CD4-positive, alpha-beta T cell treated with Interleukin-15 for 1 hour (primary cell): ENCODE results near the gene GRM3.

Experiments
- DNase-seq: peaks from one replicate; pipeline ENCODE4 v3.0.0-alpha.2; 2020

The GRM3 gene

DNA sequence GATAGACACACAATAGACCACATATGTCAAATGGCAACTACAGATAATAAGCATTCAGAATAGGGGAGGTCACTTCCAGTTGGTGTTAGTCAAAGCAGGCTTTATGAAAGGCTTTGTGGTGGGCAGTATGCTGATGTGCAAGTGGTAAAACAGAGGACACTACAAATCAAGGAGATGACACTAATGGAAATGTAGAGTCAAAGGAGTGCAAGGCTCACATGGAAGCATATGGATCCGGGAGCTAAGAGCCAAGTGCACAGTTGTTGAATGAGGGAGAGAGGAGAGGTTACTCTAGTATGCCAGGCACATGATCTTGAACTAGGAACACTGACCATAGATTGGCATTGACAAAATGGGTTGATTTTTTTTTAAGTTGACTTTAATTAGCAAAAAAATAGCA is 62.7 kb downstream of the GRM3 start:
- no peak for DNase-seq

DNA sequence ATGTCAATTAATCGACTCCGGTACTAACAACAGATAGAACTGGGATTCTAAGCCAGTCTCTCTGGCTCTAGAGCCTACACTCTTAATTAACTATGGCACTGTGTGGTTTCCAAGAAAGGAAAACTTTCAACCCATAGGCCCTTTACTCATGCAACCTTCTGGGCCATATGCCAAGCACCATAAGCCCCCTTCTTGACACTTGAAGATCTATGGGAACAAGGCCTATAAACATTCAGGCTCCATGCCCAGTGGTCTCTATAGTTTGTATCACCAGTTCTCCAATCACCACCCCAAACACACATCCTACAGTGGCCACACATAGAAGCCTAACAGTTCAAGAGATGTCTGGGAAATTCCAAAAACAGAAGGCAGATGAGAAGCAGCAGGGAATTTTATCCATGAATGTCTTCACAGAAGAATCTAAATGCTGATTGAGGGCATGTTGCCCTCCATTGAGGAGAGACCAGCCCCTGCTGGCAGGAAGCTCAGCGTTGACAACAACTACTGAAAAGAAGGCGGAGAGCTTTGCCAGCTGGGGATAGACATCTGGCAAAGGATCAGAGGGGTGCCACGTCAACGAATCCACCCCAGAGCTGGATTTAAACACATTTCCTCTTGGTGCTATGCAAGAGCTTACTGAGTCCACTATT is 64.4 kb downstream of the GRM3 start:
- no peak for DNase-seq

- DNase-seq = no peak
These were observed 76.6 kb downstream of the GRM3 start for GRCh38 chr7:86720306-86720705.

GRCh38 chr7:86733783-86734182 is 90.1 kb downstream of the GRM3 start:
- DNase-seq = no peak

DNA sequence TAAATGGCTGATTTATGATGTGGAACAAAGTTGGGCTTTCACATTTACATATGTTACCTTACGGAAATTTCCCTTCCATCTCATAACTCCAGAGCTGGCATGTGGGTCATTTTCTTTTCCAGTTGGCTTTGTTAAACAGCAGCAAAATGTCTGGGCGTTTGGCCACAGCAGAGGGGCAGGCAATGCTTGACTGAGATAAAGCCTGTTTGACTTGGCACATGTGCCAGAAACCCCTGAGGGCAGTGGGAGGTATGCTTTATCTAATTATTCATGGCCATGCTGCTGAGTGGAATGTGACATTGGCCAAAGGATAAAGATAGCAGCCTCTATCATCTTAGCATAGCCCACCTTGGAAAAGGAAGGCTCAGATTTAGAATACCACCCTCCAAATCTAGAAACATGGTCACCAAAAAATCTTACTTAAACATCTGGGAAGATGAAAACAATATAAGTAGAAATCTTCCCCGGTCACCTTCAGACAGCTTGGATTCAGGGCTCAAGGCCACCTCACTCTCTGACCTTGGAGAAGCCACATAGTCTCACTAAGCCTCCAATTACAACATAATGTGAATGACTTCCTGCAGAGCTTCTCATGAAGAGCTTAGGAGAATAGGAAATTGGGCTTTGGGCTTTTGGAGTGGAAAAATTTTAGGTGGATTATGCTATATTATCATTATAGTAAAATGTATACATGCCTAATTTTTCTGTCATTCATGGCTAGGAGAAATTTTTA is 101.5 kb downstream of the GRM3 start:
- DNase-seq = no peak

GRCh38 chr7:86747698-86748097 is 104.0 kb downstream of the GRM3 start:
- DNase-seq = no peak

- DNase-seq = no peak
These were observed 104.5 kb downstream of the GRM3 start for GRCh38 chr7:86748201-86748600.

DNA sequence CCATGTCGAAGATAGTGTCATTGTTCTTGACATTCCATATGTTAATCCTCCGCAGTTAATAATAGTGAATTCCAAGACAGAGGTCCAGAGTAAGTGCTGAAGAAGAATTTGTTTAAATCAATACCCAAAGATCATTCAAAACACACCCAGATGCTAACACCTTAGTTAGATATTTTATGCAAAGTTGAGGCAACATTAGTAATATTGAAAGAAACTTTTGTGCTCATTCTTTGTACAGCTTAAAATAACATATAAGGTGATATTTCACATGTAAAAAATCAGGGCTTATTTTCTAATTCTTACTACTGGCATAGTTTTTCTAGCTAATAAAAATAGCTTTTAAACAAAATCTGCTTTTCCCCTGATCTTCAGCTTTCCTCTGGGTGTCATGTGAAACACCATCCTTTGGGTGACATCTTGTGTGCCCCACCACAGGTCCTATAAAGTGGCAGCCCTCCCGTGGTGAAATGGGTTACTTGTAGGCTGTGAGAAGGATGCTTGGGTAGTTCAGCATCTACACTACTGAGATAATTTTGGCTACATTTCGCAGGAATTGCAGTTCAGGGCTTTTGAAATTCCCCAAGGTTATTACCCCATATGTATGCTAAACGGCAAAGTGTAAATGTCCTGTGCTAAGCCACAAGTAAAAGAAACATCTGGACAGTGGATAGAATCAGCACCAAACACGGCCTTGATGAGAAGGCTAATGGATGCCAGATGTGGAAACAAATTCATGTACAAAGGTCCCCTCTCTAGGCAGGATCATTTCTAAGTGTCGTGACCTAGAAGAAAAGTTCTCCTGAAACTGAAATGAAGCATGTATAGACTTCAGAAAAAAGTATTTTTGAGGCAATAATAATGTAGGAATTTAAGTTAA is 105.4 kb downstream of the GRM3 start:
- no peak for DNase-seq

DNA sequence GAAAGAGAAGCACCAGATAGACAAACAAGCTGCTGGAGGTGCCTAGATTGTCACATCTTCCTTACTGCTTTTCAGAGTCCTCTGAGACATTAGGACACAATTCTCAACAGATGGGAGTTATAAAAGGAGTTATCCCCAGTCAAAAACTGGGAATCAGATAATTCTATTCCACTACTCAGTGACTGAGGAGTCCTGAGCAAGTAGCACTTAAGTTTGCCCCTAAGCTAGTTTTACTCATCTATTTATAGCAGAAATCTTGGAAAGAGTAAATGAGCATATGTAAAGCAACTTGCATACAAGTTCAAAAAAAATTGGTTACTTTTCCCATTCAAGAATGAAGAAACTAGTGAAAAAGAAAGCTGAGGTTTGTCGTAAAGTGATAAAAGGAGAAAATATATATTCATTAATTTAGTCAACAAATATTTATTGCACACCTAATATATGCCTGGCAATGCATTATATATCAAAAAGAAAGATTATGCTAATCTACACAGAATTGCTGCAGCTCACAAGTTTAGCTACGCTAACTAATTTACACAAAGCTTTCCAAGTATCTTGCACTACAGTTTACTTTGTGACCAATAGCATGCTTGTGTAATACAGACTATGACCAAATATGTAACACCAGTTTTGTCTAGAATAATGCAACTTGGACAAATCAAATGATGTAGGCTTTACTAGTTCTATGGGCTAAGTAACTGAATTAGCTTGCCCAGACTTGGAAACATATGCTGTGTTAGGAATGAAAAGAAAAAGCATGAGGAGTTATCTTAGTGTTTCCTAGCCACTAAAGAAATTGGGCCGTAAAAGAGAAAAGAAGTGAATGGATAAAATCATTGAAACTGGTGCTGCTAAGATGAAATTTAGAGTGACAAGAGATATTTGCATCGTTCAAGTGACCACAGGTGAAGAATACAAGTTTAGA is 106.3 kb downstream of the GRM3 start:
- DNase-seq = no peak

GRCh38 chr7:86760236-86760635 is 116.5 kb downstream of the GRM3 start:
- no peak for DNase-seq

DNA sequence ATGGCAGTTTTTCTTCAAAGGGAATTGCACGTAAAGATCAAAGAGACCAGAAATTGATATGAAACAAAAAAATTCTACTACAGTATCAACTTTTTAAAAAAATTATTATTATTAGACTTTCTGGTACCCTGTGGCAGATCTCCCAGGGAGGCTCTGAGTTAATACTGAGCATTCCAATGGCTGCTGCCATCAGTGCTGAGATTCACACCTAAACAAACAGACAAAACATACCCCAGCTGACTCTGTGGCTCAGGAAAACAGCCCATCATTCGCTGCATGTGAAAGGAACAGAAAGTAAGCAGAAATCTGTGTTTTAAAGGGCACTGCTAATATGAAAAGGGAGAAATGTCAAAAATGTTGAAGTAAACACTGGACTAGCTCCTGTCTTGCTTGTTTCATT is 118.4 kb downstream of the GRM3 start:
- DNase-seq = no peak

DNA sequence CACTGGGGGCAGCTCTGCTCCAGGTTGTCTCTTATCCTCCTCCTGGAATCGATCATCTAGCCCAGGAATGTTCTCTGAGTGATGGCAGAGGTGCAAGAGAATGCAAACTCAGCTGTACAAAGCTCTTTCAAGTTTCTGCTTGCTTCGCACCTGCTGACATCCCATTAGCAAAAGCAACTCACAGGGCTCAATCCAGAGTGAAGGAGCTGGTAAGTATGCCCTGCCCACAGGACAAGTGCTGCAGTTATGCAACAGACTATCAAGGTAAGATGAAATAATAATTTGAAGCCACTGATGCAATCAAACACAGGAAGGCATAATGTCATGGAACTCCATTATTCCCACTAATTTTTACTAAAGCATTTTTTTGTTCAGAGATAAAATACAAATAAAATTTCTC is 122.2 kb downstream of the GRM3 start:
- DNase-seq = no peak

GRCh38 chr7:86768394-86768793 is 124.7 kb downstream of the GRM3 start:
- DNase-seq = no peak

- no peak for DNase-seq
These were observed 125.5 kb downstream of the GRM3 start for GRCh38 chr7:86768967-86769760.

DNA sequence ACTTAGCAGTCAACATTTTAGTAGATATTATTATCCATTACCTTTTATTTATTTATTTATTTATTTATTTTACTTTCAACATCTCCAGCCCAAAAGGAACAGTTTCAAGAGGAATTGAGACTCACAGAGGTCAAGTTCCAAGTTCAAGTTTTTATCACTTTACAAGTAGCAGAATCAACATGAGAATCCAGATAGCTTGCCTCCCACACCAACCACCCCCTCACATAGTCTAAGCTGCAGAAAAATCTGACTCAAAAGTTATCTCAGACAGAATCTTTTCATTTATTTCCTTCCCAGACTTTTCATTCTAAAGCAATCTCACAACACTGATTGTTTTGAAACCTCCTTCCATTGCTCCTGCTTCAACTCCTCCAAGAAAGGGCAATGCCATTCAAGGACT is 129.6 kb downstream of the GRM3 start:
- no peak for DNase-seq

- no peak for DNase-seq
These were observed 131.5 kb downstream of the GRM3 start for GRCh38 chr7:86775203-86775602.

- no peak for DNase-seq
These were observed 132.4 kb downstream of the GRM3 start for GRCh38 chr7:86776136-86776535.

- no peak for DNase-seq
These were observed 134.6 kb downstream of the GRM3 start for GRCh38 chr7:86778271-86778670.

DNA sequence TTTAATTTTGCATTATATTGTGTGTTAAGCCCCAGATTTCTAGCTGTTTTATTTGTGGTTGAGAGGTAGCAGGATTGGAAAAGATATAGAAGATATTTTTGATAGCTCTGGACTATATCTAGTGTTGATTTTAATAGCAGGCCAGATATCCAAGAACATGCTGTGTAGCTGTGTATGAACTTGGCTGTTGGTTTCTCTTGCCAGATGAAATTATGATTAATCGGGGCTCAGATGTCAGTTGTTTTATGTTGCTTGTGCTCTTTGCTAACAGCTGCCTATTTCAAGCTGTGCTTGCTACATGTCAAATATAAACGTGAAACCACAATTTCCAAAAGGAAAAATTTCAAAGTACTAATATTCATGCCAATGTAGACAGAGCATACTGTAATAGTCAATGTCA is 141.1 kb downstream of the GRM3 start:
- no peak for DNase-seq

DNA sequence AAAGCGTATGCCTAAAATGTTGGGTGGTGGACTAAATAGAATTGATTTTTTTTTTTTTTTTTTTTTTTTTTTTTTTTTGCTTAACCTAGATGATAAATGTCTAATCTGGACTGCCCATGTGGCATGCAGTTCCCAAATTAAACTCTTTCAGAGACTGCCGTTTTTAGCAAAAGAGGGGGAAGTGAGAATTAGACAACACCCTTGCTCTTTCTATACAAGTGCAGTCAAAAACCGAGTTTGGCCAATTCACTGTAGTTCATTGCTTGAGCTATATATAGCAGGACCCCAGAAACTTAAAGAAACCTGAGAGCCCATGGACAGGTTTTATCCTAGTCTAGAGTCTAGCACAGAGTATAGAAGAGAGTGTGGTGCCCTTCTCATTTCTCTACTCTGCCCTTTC is 141.9 kb downstream of the GRM3 start:
- no peak for DNase-seq

GRCh38 chr7:86786376-86786775 is 142.7 kb downstream of the GRM3 start:
- no peak for DNase-seq

DNA sequence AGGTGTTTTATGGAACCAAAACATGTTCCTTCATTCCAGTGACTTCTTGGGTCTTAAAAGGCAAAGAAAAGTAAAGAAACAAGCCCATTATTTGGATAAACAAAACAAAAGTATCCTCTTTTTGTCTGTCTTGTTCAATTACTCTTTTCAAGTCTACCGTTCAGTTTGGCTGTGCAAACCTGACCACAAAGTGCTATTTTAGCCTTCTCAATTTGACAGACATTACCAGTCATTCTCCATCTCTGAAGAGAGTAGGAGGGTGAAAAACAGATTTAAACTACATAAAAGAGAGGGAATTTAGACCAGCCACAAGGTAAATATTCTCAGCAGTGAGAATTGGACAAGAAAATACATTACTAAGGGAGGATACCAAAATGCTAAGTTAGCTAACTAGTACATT is 145.2 kb downstream of the GRM3 start:
- no peak for DNase-seq
